ENCODE measurements around the gene C1GALT1C1L. TPM values are rescaled to one million over a fixed set of nuclear protein-coding genes. Genes with fewer than 3 reads are reported as not detected.

Gene C1GALT1C1L
- total and polyA plus RNA-seq, 2 of the 13 experiments (the other 11 are each of a cell fraction or from before 2014, with no cell fraction given) = 1.3 to 2.4 TPM

DNA sequence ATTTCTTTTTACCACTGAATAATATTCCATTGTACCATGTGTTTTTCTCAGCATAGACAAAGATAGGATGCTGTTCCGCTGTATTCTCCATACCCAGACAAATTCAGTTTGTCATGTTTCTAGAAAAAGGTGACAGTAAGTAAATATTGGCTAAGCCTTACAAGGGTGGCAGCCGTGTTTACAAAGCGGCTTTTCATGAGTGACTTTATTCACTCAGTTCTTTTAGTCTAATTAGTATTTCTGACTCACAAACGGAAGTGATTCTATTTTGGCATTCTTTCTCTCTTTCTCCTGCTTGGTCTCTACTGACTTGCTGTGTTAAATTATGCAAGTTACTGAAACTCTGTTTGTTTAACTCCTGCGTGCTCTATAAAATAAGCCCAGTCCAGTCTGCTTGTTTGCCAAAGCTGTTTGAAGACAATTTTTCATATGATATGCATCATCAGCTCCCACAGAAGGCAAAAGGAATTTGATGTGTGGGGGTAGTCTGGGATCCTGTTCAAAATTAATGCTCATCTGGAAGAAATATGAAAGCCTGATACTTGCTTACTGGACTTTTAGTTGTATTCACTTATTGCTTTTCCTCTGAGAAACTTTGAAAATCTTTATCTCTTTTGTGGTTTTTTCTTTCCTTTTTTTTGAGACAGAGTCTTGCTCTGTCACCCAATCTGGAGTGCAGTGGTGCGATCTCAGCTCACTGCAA, 41.5 kb downstream of the C1GALT1C1L start (continued):
- TF ChIP-seq JUNB (CRISPR knock-in tag; IDR thresholded peaks at IDR 0.05; ENCODE audit: borderline replicate concordance) = peak; percentile 90
- TF ChIP-seq, protein P1, sequence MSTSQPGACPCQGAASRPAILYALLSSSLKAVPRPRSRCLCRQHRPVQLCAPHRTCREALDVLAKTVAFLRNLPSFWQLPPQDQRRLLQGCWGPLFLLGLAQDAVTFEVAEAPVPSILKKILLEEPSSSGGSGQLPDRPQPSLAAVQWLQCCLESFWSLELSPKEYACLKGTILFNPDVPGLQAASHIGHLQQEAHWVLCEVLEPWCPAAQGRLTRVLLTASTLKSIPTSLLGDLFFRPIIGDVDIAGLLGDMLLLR (CRISPR knock-in tag; IDR thresholded peaks at IDR 0.05) = no peak
- peak; percentile 70 for TF ChIP-seq SOX13 (IDR thresholded peaks at IDR 0.05)
- TF ChIP-seq SOX13 (CRISPR knock-in tag; conservative IDR thresholded peaks at IDR 0.05 in 1 of 2, IDR thresholded peaks at IDR 0.05 in 1 of 2) = peak in 1 of 2 experiments; percentile 93; a peak in 2 of 4 replicates
- TF ChIP-seq, protein P2, sequence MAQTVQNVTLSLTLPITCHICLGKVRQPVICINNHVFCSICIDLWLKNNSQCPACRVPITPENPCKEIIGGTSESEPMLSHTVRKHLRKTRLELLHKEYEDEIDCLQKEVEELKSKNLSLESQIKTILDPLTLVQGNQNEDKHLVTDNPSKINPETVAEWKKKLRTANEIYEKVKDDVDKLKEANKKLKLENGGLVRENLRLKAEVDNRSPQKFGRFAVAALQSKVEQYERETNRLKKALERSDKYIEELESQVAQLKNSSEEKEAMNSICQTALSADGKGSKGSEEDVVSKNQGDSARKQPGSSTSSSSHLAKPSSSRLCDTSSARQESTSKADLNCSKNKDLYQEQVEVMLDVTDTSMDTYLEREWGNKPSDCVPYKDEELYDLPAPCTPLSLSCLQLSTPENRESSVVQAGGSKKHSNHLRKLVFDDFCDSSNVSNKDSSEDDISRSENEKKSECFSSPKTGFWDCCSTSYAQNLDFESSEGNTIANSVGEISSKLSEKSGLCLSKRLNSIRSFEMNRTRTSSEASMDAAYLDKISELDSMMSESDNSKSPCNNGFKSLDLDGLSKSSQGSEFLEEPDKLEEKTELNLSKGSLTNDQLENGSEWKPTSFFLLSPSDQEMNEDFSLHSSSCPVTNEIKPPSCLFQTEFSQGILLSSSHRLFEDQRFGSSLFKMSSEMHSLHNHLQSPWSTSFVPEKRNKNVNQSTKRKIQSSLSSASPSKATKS (CRISPR knock-in tag; IDR thresholded peaks at IDR 0.05) = no peak
- TF ChIP-seq, protein P3, sequence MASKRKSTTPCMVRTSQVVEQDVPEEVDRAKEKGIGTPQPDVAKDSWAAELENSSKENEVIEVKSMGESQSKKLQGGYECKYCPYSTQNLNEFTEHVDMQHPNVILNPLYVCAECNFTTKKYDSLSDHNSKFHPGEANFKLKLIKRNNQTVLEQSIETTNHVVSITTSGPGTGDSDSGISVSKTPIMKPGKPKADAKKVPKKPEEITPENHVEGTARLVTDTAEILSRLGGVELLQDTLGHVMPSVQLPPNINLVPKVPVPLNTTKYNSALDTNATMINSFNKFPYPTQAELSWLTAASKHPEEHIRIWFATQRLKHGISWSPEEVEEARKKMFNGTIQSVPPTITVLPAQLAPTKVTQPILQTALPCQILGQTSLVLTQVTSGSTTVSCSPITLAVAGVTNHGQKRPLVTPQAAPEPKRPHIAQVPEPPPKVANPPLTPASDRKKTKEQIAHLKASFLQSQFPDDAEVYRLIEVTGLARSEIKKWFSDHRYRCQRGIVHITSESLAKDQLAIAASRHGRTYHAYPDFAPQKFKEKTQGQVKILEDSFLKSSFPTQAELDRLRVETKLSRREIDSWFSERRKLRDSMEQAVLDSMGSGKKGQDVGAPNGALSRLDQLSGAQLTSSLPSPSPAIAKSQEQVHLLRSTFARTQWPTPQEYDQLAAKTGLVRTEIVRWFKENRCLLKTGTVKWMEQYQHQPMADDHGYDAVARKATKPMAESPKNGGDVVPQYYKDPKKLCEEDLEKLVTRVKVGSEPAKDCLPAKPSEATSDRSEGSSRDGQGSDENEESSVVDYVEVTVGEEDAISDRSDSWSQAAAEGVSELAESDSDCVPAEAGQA (IDR thresholded peaks at IDR 0.05; ENCODE audit: low read depth) = no peak
- TF ChIP-seq, protein P3 (CRISPR knock-in tag; IDR thresholded peaks at IDR 0.05; ENCODE audit: borderline replicate concordance) = peak; percentile 75; the same call in 1 of the 2 replicates
- TF ChIP-seq ZNF850 (CRISPR knock-in tag; conservative IDR thresholded peaks at IDR 0.05) = no peak
- no peak for TF ChIP-seq ZNF550 (CRISPR knock-in tag; IDR thresholded peaks at IDR 0.05; ENCODE audit: borderline replicate concordance)
- no peak for TF ChIP-seq SOX6 (IDR thresholded peaks at IDR 0.05)
- TF ChIP-seq SOX6 (CRISPR knock-in tag; IDR thresholded peaks at IDR 0.05) = peak; percentile 96
- TF ChIP-seq ZNF781 (CRISPR knock-in tag; IDR thresholded peaks at IDR 0.05; ENCODE audit: borderline replicate concordance, not compliant biosample characterization) = no peak
- TF ChIP-seq NFYB (CRISPR knock-in tag; IDR thresholded peaks at IDR 0.05) = no peak
- TF ChIP-seq, protein P4, sequence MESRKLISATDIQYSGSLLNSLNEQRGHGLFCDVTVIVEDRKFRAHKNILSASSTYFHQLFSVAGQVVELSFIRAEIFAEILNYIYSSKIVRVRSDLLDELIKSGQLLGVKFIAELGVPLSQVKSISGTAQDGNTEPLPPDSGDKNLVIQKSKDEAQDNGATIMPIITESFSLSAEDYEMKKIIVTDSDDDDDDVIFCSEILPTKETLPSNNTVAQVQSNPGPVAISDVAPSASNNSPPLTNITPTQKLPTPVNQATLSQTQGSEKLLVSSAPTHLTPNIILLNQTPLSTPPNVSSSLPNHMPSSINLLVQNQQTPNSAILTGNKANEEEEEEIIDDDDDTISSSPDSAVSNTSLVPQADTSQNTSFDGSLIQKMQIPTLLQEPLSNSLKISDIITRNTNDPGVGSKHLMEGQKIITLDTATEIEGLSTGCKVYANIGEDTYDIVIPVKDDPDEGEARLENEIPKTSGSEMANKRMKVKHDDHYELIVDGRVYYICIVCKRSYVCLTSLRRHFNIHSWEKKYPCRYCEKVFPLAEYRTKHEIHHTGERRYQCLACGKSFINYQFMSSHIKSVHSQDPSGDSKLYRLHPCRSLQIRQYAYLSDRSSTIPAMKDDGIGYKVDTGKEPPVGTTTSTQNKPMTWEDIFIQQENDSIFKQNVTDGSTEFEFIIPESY (CRISPR knock-in tag; IDR thresholded peaks at IDR 0.05) = 0 out of 2 replicates have a peak, but pooled peaks have one; percentile 10
- peak; percentile 59 for TF ChIP-seq NR2F2 (IDR thresholded peaks at IDR 0.05; ENCODE audit: borderline replicate concordance, low read depth)
- TF ChIP-seq, protein P5, sequence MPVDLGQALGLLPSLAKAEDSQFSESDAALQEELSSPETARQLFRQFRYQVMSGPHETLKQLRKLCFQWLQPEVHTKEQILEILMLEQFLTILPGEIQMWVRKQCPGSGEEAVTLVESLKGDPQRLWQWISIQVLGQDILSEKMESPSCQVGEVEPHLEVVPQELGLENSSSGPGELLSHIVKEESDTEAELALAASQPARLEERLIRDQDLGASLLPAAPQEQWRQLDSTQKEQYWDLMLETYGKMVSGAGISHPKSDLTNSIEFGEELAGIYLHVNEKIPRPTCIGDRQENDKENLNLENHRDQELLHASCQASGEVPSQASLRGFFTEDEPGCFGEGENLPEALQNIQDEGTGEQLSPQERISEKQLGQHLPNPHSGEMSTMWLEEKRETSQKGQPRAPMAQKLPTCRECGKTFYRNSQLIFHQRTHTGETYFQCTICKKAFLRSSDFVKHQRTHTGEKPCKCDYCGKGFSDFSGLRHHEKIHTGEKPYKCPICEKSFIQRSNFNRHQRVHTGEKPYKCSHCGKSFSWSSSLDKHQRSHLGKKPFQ (CRISPR knock-in tag; IDR thresholded peaks at IDR 0.05; ENCODE audit: insufficient replicate concordance) = peak; percentile 41
